HEK293 (cell line): ENCODE measurements around the gene APOBEC2.
"Not testable (repeated sequence)": the region's sequence is repeated elsewhere in the genome, so short reads cannot be mapped to it uniquely, and the experiment has no call there.

Experiments used
- CTCF ChIA-PET: fragments of 350-600 bp; formaldehyde crosslinking; extraction: SDS; loops from one replicate; lab custom pipeline; 2021; ENCODE audit warnings: antibody characterized with exemption; lab: Yijun Ruan, JAX
- POLR2A ChIA-PET: fragments of 300-600 bp; formaldehyde crosslinking; extraction: SDS; loops from one replicate; lab custom pipeline; 2020; ENCODE audit warnings: antibody characterized with exemption, inconsistent platforms; lab: Yijun Ruan, JAX
- H3K27ac ChIP-seq: fragments of 200-500 bp; sonication (Bioruptor generic); 2 replicates; pipeline ENCODE4 v1.5.1; 2014; ENCODE audit warnings: low read depth, low read length, control low read depth, inconsistent platforms; ENCODE audit errors: extremely low read depth
- H3K36me3 ChIP-seq, 2 experiments: fragments of 200-500 bp in 1 of 2; sonication (Bioruptor generic) in 1 of 2; 1 replicate in 1 of 2; 2 replicates in 1 of 2; pipeline ENCODE4 v1.5.1; 2014 to 2017; ENCODE audit warnings: inconsistent platforms in 2 of 2, low read length in 2 of 2; ENCODE audit not compliant: control insufficient read depth in 2 of 2, insufficient read depth in 1 of 2
- H3K4me1 ChIP-seq: fragments of 200-500 bp; sonication (Bioruptor generic); 2 replicates; pipeline ENCODE4 v1.5.1; 2014; ENCODE audit warnings: mild to moderate bottlenecking, low read length, inconsistent platforms; ENCODE audit not compliant: control insufficient read depth, insufficient read depth
- H3K4me3 ChIP-seq: 2 replicates; pipeline ENCODE4 v1.5.1; 2011; ENCODE audit warnings: low read depth, mild to moderate bottlenecking, control low read depth, low read length, moderate library complexity
- H3K9me3 ChIP-seq: fragments of 200-500 bp; sonication (Bioruptor generic); 2 replicates; pipeline ENCODE4 v1.5.1; 2014; ENCODE audit warnings: low read depth, low read length, inconsistent platforms; ENCODE audit not compliant: control insufficient read depth, insufficient read depth
- KLF9 ChIP-seq: fragments of 450-650 bp; formaldehyde crosslinking; IDR thresholded peaks from 2 replicates; pipeline ENCODE4 v1.5.1; 2016; ENCODE audit warnings: missing biosample characterization, missing genetic modification characterization, low read depth
- SALL2 ChIP-seq: fragments of 450-650 bp; formaldehyde crosslinking; IDR thresholded peaks from 2 replicates; pipeline ENCODE4 v1.5.0; 2017; ENCODE audit warnings: missing biosample characterization, mild to moderate bottlenecking, missing genetic modification characterization, borderline replicate concordance
- YY2 ChIP-seq: fragments of 450-650 bp; formaldehyde crosslinking; IDR thresholded peaks from 2 replicates; pipeline ENCODE4 v1.5.1; 2016; ENCODE audit warnings: missing biosample characterization, missing genetic modification characterization
- ZBTB44 ChIP-seq: fragments of 450-650 bp; IDR thresholded peaks from 2 replicates; pipeline ENCODE4 v1.5.1; 2018; ENCODE audit warnings: missing biosample characterization, mild to moderate bottlenecking, missing genetic modification characterization
- ZNF146 ChIP-seq: fragments of 450-650 bp; formaldehyde crosslinking; IDR thresholded peaks from 2 replicates; pipeline ENCODE4 v1.5.1; 2016; ENCODE audit warnings: missing biosample characterization, missing genetic modification characterization
- ZNF155 ChIP-seq: fragments of 450-650 bp; formaldehyde crosslinking; IDR thresholded peaks from 2 replicates; pipeline ENCODE4 v1.5.1; 2016; ENCODE audit warnings: missing biosample characterization, missing genetic modification characterization
- ZNF211 ChIP-seq: fragments of 450-650 bp; formaldehyde crosslinking; IDR thresholded peaks from 2 replicates; pipeline ENCODE4 v1.5.1; 2016; ENCODE audit warnings: low read depth, missing biosample characterization, missing genetic modification characterization
- ZNF223 ChIP-seq: fragments of 450-650 bp; formaldehyde crosslinking; IDR thresholded peaks from 2 replicates; pipeline ENCODE4 v1.5.1; 2016; ENCODE audit warnings: missing biosample characterization, missing genetic modification characterization
- ZNF266 ChIP-seq: fragments of 450-650 bp; formaldehyde crosslinking; IDR thresholded peaks from 2 replicates; pipeline ENCODE4 v1.5.1; 2016; ENCODE audit warnings: missing biosample characterization, missing genetic modification characterization, low read depth
- ZNF302 ChIP-seq: fragments of 450-650 bp; formaldehyde crosslinking; IDR thresholded peaks from 2 replicates; pipeline ENCODE4 v1.5.1; 2016; ENCODE audit warnings: missing biosample characterization, missing genetic modification characterization, low read depth
- ZNF416 ChIP-seq: fragments of 450-650 bp; formaldehyde crosslinking; IDR thresholded peaks from 2 replicates; pipeline ENCODE4 v1.5.1; 2016; ENCODE audit warnings: missing biosample characterization, missing genetic modification characterization
- ZNF510 ChIP-seq: fragments of 450-650 bp; formaldehyde crosslinking; IDR thresholded peaks from 2 replicates; pipeline ENCODE4 v1.5.1; 2018; ENCODE audit warnings: mild to moderate bottlenecking, missing genetic modification characterization, missing biosample characterization; ENCODE audit not compliant: insufficient replicate concordance
- ZNF558 ChIP-seq: fragments of 450-650 bp; formaldehyde crosslinking; IDR thresholded peaks from 2 replicates; pipeline ENCODE4 v1.5.1; 2016; ENCODE audit warnings: missing biosample characterization, missing genetic modification characterization
- ZNF580 ChIP-seq: fragments of 450-650 bp; formaldehyde crosslinking; IDR thresholded peaks from 2 replicates; pipeline ENCODE4 v1.5.1; 2016; ENCODE audit warnings: missing biosample characterization, missing genetic modification characterization
- ZNF670 ChIP-seq: fragments of 450-650 bp; formaldehyde crosslinking; IDR thresholded peaks from 2 replicates; pipeline ENCODE4 v1.5.1; 2016; ENCODE audit warnings: missing biosample characterization, missing genetic modification characterization, low read depth
- ZNF701 ChIP-seq: fragments of 450-650 bp; formaldehyde crosslinking; IDR thresholded peaks from 2 replicates; pipeline ENCODE4 v1.5.1; 2016; ENCODE audit warnings: missing biosample characterization, missing genetic modification characterization
- ZNF792 ChIP-seq: fragments of 450-650 bp; formaldehyde crosslinking; IDR thresholded peaks from 2 replicates; pipeline ENCODE4 v1.5.1; 2016; ENCODE audit warnings: missing biosample characterization, missing genetic modification characterization
- TF ChIP-seq, protein P1 (sequence below): fragments of 450-650 bp; formaldehyde crosslinking; IDR thresholded peaks from 2 replicates; pipeline ENCODE4; 2016; ENCODE audit warnings: missing biosample characterization, missing genetic modification characterization

Gene APOBEC2

DNA sequence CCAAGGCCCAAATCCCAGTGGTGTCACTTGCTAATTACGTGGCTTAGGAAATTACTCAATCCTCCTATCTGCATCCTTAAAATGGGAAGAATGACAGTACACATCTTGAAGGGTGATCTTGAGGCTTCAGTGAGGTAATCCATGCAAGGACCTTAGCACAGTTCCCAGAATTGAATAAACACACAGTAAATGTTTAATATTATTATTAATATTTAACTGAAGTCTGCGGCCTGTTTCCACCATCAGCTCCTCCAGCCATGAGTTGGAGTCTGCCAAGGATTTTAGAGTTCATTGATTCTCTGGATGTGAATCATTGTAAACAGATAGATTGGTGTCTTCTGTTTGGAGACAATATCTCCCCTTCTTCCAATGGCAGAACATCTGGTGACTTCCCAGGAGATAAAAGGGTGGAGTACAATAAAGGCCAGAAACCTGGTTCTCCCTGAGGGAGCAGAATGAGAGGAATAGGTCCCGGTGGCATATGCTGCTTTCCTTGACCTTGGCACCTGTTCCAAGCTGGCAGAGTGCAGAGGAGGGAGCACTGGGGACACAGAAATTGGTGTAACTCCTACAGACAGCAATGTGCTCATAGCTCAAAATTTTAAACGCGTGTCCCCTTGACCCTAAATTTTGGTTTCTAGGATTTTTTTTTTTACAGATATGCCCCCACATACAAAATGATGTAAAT, 39.4 kb upstream of the APOBEC2 start (continued):
- TF ChIP-seq ZNF510 (tag by site-specific recombination) (no peak), ZNF211 (tag by site-specific recombination) (no peak), ZNF302 (no peak)
- TF ChIP-seq, all 188 proteins: peak for 0

DNA sequence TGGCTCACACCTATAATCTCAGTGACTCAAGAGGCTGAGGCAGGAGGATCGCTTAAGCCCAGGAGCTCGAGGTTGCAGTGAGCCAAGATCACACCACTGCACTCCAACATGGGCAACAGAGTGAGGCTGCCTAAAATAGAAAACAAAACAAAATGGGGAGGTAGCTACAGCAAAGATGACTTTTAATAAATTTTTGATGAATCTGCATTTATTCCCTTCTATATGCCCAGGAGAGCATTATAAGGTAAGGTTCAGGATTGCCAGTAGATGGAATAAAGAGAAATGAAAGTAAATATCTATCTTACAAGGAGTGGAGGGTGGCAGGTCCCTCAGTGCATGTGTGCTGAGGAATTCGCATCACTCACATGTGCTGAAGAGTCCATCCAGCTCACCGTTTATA, 38.2 kb upstream of the APOBEC2 start:
- TF ChIP-seq ZNF701 (tag by site-specific recombination): no peak
- no peak for TF ChIP-seq ZNF792 (tag by site-specific recombination)
- TF ChIP-seq ZNF416 (tag by site-specific recombination): no peak
- TF ChIP-seq ZNF266: no peak
- TF ChIP-seq, protein P1, sequence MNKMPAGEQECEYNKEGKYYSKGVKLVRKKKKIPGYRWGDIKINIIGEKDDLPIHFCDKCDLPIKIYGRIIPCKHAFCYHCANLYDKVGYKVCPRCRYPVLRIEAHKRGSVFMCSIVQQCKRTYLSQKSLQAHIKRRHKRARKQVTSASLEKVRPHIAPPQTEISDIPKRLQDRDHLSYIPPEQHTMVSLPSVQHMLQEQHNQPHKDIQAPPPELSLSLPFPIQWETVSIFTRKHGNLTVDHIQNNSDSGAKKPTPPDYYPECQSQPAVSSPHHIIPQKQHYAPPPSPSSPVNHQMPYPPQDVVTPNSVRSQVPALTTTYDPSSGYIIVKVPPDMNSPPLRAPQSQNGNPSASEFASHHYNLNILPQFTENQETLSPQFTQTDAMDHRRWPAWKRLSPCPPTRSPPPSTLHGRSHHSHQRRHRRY (tag by site-specific recombination): no peak
- no peak for TF ChIP-seq ZNF155 (tag by site-specific recombination)
- TF ChIP-seq ZBTB44 (tag by site-specific recombination): no peak
- TF ChIP-seq KLF9 (tag by site-specific recombination): no peak
- no peak for TF ChIP-seq YY2 (tag by site-specific recombination)
- TF ChIP-seq ZNF670: no peak
- TF ChIP-seq ZNF223 (tag by site-specific recombination): no peak
- TF ChIP-seq SALL2 (tag by site-specific recombination): no peak
- TF ChIP-seq ZNF510 (tag by site-specific recombination): no peak
- TF ChIP-seq ZNF558: no peak
- TF ChIP-seq, all 188 proteins: peak for 0
- no peak overlapping the region for H3K27ac ChIP-seq
- peaks cover 4% of the 10 kb centered on the region; the same call in 1 of the 2 replicates for H3K4me1 ChIP-seq
- H3K4me3 ChIP-seq: no peak overlapping the region
- CTCF ChIA-PET: interaction anchor here (0.6 to 4.3 kb wide), 8 partner anchors 9 to 1547 kb away, joined by 3 to 24 read pairs (median 3); no protein-coding TSS in a partner anchor
- POLR2A ChIA-PET: no interaction called here
- H3K36me3 ChIP-seq: no peaks in the 10 kb centered on the region
- no peaks in the 10 kb centered on the region for H3K9me3 ChIP-seq

DNA sequence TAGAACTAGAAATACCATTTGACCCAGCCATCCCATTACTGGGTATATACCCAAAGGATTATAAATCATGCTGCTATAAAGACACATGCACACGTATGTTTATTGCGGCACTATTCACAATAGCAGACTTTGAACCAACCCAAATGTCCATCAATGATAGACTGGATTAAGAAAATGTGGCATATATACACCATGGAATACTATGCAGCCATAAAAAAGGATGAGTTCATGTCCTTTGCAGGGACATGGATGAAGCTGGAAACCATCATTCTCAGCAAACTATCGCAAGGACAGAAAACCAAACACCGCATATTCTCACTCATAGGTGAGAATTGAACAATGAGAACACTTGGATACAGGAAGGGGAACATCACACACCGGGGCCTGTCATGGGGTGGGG, 37.1 kb upstream of the APOBEC2 start:
- CTCF ChIA-PET: interaction anchor here (1.1 kb wide), 1 partner anchor 18 kb away, joined by 3 read pairs; no protein-coding TSS in a partner anchor
- TF ChIP-seq ZNF580 (0 out of 2 replicates have a peak, but pooled peaks have one; percentile 48), ZNF146 (tag by site-specific recombination) (peak; percentile 94)

More for the DNA sequence above, 37.1 kb upstream of the APOBEC2 start:
- H3K4me1 ChIP-seq, POLR2A ChIA-PET, H3K27ac ChIP-seq, H3K4me3 ChIP-seq, H3K36me3 ChIP-seq, H3K9me3 ChIP-seq: not testable (repeated sequence)
